IMR-90 (cell line): ENCODE data around the gene GOLGA6C. TPM values are rescaled to one million over a fixed set of nuclear protein-coding genes. Genes with fewer than 3 reads are reported as not detected.
A peak's percentile ranks its signal among the peaks of the same experiment; 100 is the strongest.
"Not testable (repeated sequence)": the region's sequence is repeated elsewhere in the genome, so short reads cannot be mapped to it uniquely, and the experiment has no call there.

ENCODE experiments used
- ATAC-seq: fragments of 200-7000 bp; cut with Tn5 transposase; 2 replicates; pipeline ENCODE4 v1.9.1; 2020; ENCODE audit warnings: low read depth, mild to moderate bottlenecking, moderate library complexity
- BruUV-seq: library from RNA; stranded (reverse); fragments of 400-500 nt; replicated peaks from 2 replicates; lab custom pipeline; 2021; lab: Mats Ljungman, UMichigan
- CTCF ChIA-PET: fragments of 300-600 bp; formaldehyde crosslinking; extraction: SDS; loops from one replicate; lab custom pipeline; 2021; ENCODE audit warnings: antibody characterized with exemption; lab: Yijun Ruan, JAX
- POLR2A ChIA-PET: fragments of 300-600 bp; sonication (Branson Sonifier 250); formaldehyde crosslinking; loops from one replicate; lab custom pipeline; 2022; ENCODE audit warnings: antibody characterized with exemption; ENCODE audit not compliant: unreplicated experiment; lab: Charles Lee
- DNase-seq: peaks from one replicate; pipeline ENCODE4 v3.0.0; 2013
- H2AFZ ChIP-seq: replicated peaks from 2 replicates; pipeline ENCODE3; 2013; ENCODE audit warnings: low read length, mild to moderate bottlenecking; ENCODE audit not compliant: poor library complexity
- H2AK5ac ChIP-seq: 2 replicates; pipeline ENCODE4 v1.6.1; 2013; ENCODE audit warnings: low read depth, low read length, inconsistent platforms
- H2AK9ac ChIP-seq: replicated peaks from 2 replicates; pipeline ENCODE3; 2013; ENCODE audit warnings: mild to moderate bottlenecking, low read depth, low read length, moderate library complexity; ENCODE audit not compliant: poor library complexity
- H2BK120ac ChIP-seq: 2 replicates; pipeline ENCODE4 v1.6.1; 2013; ENCODE audit warnings: low read depth, low read length, inconsistent platforms
- H2BK15ac ChIP-seq: 3 replicates; pipeline ENCODE4 v1.6.1; 2013; ENCODE audit warnings: low read depth, low read length, inconsistent platforms
- H2BK20ac ChIP-seq: 2 replicates; pipeline ENCODE4 v1.6.1; 2013; ENCODE audit warnings: low read depth, mild to moderate bottlenecking, inconsistent platforms, low read length, moderate library complexity
- H2BK5ac ChIP-seq: 2 replicates; pipeline ENCODE4 v1.6.1; 2013; ENCODE audit warnings: mild to moderate bottlenecking, low read depth, low read length, inconsistent platforms; ENCODE audit not compliant: poor library complexity, severe bottlenecking
- H3K14ac ChIP-seq: replicated peaks from 2 replicates; pipeline ENCODE4 v1.6.1; 2013; ENCODE audit warnings: low read depth, low read length, inconsistent platforms
- H3K18ac ChIP-seq: 2 replicates; pipeline ENCODE4 v1.6.1; 2013; ENCODE audit warnings: low read depth, low read length, control low read depth
- H3K23ac ChIP-seq: 2 replicates; pipeline ENCODE4 v1.6.1; 2013; ENCODE audit warnings: low read depth, low read length, inconsistent platforms
- H3K27ac ChIP-seq: 2 replicates; pipeline ENCODE4 v1.5.1; 2013; ENCODE audit warnings: mild to moderate bottlenecking, control low read depth, low read length; ENCODE audit not compliant: insufficient read depth
- H3K27me3 ChIP-seq: 2 replicates; pipeline ENCODE4 v1.6.1; 2013; ENCODE audit warnings: low read length; ENCODE audit not compliant: control insufficient read depth, insufficient read depth
- H3K36me3 ChIP-seq: 2 replicates; pipeline ENCODE4 v1.6.1; 2013; ENCODE audit warnings: low read length, mixed read lengths; ENCODE audit not compliant: control insufficient read depth, insufficient read depth
- H3K4ac ChIP-seq: 2 replicates; pipeline ENCODE4 v1.6.1; 2013; ENCODE audit warnings: low read depth, low read length, inconsistent platforms
- H3K4me1 ChIP-seq: 2 replicates; pipeline ENCODE4 v1.6.1; 2013; ENCODE audit warnings: low read length, mixed read lengths; ENCODE audit not compliant: control insufficient read depth, insufficient read depth
- H3K4me2 ChIP-seq: 2 replicates; pipeline ENCODE4 v1.6.1; 2013; ENCODE audit warnings: low read depth, mild to moderate bottlenecking, control low read depth, low read length, moderate library complexity
- H3K4me3 ChIP-seq: 2 replicates; pipeline ENCODE4 v1.5.1; 2013; ENCODE audit warnings: low read depth, mild to moderate bottlenecking, control low read depth, low read length, moderate library complexity; ENCODE audit not compliant: insufficient read depth
- H3K56ac ChIP-seq: 2 replicates; pipeline ENCODE4 v1.6.1; 2013; ENCODE audit warnings: low read length, inconsistent platforms; ENCODE audit not compliant: insufficient read depth; ENCODE audit errors: extremely low read depth
- H3K79me1 ChIP-seq, 2 experiments: 2 replicates each; pipeline ENCODE4 v1.6.1; 2013; ENCODE audit warnings: low read length in 2 of 2, inconsistent platforms in 1 of 2, low read depth in 1 of 2
- H3K9ac ChIP-seq: 2 replicates; pipeline ENCODE4 v1.6.1; 2013; ENCODE audit warnings: low read depth, low read length, control low read depth
- H3K9me1 ChIP-seq: 2 replicates; pipeline ENCODE4 v1.6.1; 2013; ENCODE audit warnings: low read length, inconsistent platforms; ENCODE audit not compliant: insufficient read depth
- H3K9me3 ChIP-seq: 2 replicates; pipeline ENCODE4 v1.6.1; 2013; ENCODE audit warnings: low read length; ENCODE audit not compliant: control insufficient read depth, insufficient read depth
- H4K20me1 ChIP-seq: 2 replicates; pipeline ENCODE4 v1.6.1; 2013; ENCODE audit warnings: low read length, inconsistent platforms; ENCODE audit not compliant: insufficient read depth
- H4K5ac ChIP-seq: 2 replicates; pipeline ENCODE4 v1.6.1; 2013; ENCODE audit warnings: mild to moderate bottlenecking, low read depth, low read length, control low read depth
- H4K8ac ChIP-seq, 2 experiments: 2 replicates each; pipeline ENCODE4 v1.6.1; 2013; ENCODE audit warnings: low read depth in 2 of 2, low read length in 2 of 2, control low read depth in 1 of 2, inconsistent platforms in 1 of 2
- H4K91ac ChIP-seq: 2 replicates; pipeline ENCODE4 v1.6.1; 2013; ENCODE audit warnings: low read depth, low read length, inconsistent platforms; ENCODE audit not compliant: insufficient read depth
- CTCF ChIP-seq: conservative IDR thresholded peaks from 2 replicates; pipeline ENCODE4 v1.5.1; 2012; ENCODE audit warnings: mild to moderate bottlenecking, low read depth, low read length, improper control_type of control experiment
- WGBS, 2 experiments: methylation state at CpG; one replicate each; pipeline versions ENCODE4 v1.1.5 to v1.1.7; 2013; ENCODE audit warnings: missing lambda C conversion rate in 2 of 2; ENCODE audit not compliant: insufficient read length in 1 of 2; ENCODE audit errors: extremely low coverage in 2 of 2; 5-methylcytosine and 5-hydroxymethylcytosine counted together
- dilution Hi-C: fragments of 300-500 bp; cut with HindIII; formaldehyde crosslinking; loops from one replicate; pipeline ENCODE4 v1.14.3; 2018; ENCODE audit warnings: low sequenced_read_pairs; ENCODE audit not compliant: unreplicated experiment
- in situ Hi-C: fragments of 300-500 bp; cut with MboI; formaldehyde crosslinking; loops from 3 replicates; pipeline ENCODE4 v1.14.3; 2019; ENCODE audit warnings: low sequenced_read_pairs, inconsistent platforms, mixed read lengths
- intact Hi-C: fragments of 100-400 bp; cut with micrococcal nuclease; formaldehyde crosslinking; loops from 2 replicates; pipeline ENCODE4 v1.10.0; 2022
- polyA plus RNA-seq, 3 experiments: library from polyadenylated mRNA; depleted of rRNA; stranded (reverse); fragments of >200 nt; gene quantifications; 2 replicates each; pipeline ENCODE4 v1.2.3, GENCODE V29; 2012; ENCODE audit warnings: low replicate concordance in 1 of 3
- total RNA-seq: library from RNA; depleted of rRNA; stranded (reverse); fragments of >200 nt; gene quantifications from 2 replicates; pipeline ENCODE4 v1.2.3, GENCODE V29; 2012

The GOLGA6C gene
- total and polyA plus RNA-seq, 2 of the 4 experiments (the other 2 are of a cell fraction), result not detected

- H2BK20ac ChIP-seq, H3K56ac ChIP-seq, H3K36me3 ChIP-seq, CTCF ChIA-PET, H3K4ac ChIP-seq, H2BK5ac ChIP-seq, H2AK5ac ChIP-seq, H4K5ac ChIP-seq, H3K4me3 ChIP-seq, H3K14ac ChIP-seq, H2AFZ ChIP-seq, H3K4me1 ChIP-seq, H2AK9ac ChIP-seq, DNase-seq, H3K27ac ChIP-seq, in situ Hi-C loops, H2BK15ac ChIP-seq, H3K9me3 ChIP-seq, H4K91ac ChIP-seq, H3K4me2 ChIP-seq, H2BK120ac ChIP-seq, H3K18ac ChIP-seq, H3K9me1 ChIP-seq, H3K23ac ChIP-seq, H3K9ac ChIP-seq, POLR2A ChIA-PET, H3K79me1 ChIP-seq, H4K20me1 ChIP-seq, BruUV-seq, H4K8ac ChIP-seq, ATAC-seq, dilution Hi-C loops, intact Hi-C loops: not testable (repeated sequence)
- WGBS, 2 experiments, result no CpG with 5 or more reads among the region's 4 CpGs
- TF ChIP-seq CTCF, result 0 out of 2 replicates have a peak, but pooled peaks have one; percentile 12
- peaks cover 38% of the 10 kb centered on the region for H3K27me3 ChIP-seq
Measured at GRCh38 chr15:75252285-75252684, 5.8 kb upstream of the GOLGA6C start.

GRCh38 chr15:75258620-75259343 is 648 bp downstream of the GOLGA6C start:
- H2BK20ac ChIP-seq, H3K4ac ChIP-seq, DNase-seq, H2BK120ac ChIP-seq, dilution Hi-C loops, H2BK5ac ChIP-seq, H2AK9ac ChIP-seq, H2AK5ac ChIP-seq, POLR2A ChIA-PET, H3K56ac ChIP-seq, H3K9me3 ChIP-seq, H3K27ac ChIP-seq, H2AFZ ChIP-seq, BruUV-seq, H3K14ac ChIP-seq, H4K5ac ChIP-seq, H3K79me1 ChIP-seq, intact Hi-C loops, H3K4me2 ChIP-seq, CTCF ChIA-PET, H2BK15ac ChIP-seq, H4K8ac ChIP-seq, H3K18ac ChIP-seq, ATAC-seq, H3K36me3 ChIP-seq, H3K9ac ChIP-seq, H3K4me1 ChIP-seq, H4K20me1 ChIP-seq, H3K23ac ChIP-seq, H3K9me1 ChIP-seq, in situ Hi-C loops, H4K91ac ChIP-seq, H3K4me3 ChIP-seq, H3K27me3 ChIP-seq: not testable (repeated sequence)
- WGBS, 2 experiments, result no CpG with 5 or more reads among the region's 16 CpGs
